ENCODE data around the gene MBD6. TPM values are rescaled to one million over a fixed set of nuclear protein-coding genes. Genes with fewer than 3 reads are reported as not detected.

Gene MBD6
- total RNA-seq, 4 donors from 2014 or later = 23.0 to 49.2 (median 40.9) TPM

DNA sequence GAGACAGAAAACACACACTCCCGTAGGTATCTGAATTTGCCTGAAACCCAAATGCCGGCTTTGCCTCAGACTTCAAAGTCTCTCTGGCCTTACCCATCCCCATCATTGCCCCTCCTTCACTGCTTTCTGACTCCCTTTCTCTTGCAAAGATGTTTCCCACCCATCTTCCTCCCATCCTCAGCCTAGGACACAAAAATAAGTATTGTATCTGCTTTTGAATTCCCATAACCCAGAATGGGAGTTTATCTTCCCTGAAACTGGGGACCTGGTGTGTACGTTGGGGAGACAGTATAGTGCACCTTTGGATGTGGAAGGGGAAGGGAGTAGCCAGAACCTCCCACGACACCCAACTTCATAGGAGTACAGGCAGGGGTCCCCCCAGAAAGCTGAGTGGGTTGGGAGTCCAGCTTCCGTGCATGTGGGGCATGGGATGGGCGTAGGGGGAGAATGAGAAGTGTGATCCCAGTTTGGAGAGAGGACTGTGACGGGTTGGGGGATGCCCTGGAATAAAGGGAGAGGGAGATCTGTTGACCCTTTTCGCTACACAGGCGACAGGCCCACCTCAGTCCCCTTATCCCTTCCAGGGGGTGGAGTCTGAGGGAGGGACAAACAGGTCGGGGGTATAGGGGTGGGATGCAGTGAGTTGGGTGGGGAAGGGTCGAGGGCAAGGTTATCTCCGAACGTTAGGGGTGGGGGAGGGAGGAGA, 26.7 kb downstream of the MBD6 start:
- Histone ChIP-seq H3K36me3 (no peaks in the 10 kb centered on the region), H3K4me3 (peak overlapping the region; percentile 28 to 51 (median 46)), H3K27me3 (peaks cover 2 to 28% of the 10 kb centered on the region in 2 donors), H3K27ac (peak overlapping the region; percentile 4 to 51 (median 46)), H3K4me1 (peaks cover 3 to 39% (median 22%) of the 10 kb centered on the region in 4 donors), H3K9me3 (no peaks in the 10 kb centered on the region)
- TF ChIP-seq, protein P1, sequence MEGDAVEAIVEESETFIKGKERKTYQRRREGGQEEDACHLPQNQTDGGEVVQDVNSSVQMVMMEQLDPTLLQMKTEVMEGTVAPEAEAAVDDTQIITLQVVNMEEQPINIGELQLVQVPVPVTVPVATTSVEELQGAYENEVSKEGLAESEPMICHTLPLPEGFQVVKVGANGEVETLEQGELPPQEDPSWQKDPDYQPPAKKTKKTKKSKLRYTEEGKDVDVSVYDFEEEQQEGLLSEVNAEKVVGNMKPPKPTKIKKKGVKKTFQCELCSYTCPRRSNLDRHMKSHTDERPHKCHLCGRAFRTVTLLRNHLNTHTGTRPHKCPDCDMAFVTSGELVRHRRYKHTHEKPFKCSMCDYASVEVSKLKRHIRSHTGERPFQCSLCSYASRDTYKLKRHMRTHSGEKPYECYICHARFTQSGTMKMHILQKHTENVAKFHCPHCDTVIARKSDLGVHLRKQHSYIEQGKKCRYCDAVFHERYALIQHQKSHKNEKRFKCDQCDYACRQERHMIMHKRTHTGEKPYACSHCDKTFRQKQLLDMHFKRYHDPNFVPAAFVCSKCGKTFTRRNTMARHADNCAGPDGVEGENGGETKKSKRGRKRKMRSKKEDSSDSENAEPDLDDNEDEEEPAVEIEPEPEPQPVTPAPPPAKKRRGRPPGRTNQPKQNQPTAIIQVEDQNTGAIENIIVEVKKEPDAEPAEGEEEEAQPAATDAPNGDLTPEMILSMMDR (IDR thresholded peaks at IDR 0.05) = no peak
- no peak for TF ChIP-seq EP300 (IDR thresholded peaks at IDR 0.05)
- no peak for TF ChIP-seq POLR2A (IDR thresholded peaks at IDR 0.05)
- WGBS, 2 donors = 33 to 41% methylated on average over 13 of the region's 13 CpGs
- no peak for DNase-seq (ENCODE audit: low spot score in 2 of 2)

DNA sequence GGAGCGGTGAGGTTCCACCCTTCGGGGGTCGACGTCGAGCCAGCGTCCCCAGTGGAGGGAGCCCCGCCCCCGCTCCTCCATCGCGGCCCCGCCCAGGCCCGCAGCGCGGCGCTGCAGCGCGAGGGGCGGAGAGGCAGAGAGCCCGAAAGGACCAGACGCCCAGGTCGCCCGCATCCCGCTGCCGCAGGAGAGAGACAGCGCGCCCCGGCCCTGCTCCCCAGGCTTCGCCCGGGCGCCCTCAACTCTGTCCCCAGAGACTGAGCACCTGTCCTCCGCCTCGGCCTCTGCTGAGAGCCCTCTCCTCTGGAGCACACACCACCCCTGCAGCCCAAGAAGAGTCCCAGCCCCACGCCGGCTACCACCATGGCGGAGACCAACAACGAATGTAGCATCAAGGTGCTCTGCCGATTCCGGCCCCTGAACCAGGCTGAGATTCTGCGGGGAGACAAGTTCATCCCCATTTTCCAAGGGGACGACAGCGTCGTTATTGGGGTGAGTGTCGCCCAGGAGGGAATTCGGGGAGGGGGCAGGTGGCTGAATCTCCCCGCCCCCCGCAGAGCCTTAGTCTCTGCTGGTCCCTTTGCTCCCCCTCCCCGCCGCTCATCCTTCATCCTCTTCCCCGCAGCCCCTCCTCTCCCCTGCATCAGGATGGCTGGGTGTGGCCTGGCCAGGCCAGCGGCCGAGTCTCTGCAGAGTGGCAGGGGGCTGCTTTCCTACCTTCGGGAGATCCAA, 27.5 kb downstream of the MBD6 start, which contains the start of gene KIF5A:
Gene KIF5A, plus strand, starts transcription at position 136 of the 732 bp plus-strand sequence. Its CDS starts 228 bp downstream, at position 364.
- DNase-seq (ENCODE audit: low spot score in 2 of 2) = no peak
- no peaks in the 10 kb centered on the region for H3K9me3 ChIP-seq
- no peaks in the 10 kb centered on the region for H3K36me3 ChIP-seq
- TF ChIP-seq POLR2A (IDR thresholded peaks at IDR 0.05) (peak in 1 of 2 donors; percentile 20), EP300 (IDR thresholded peaks at IDR 0.05) (peak in 1 of 2 donors; percentile 24)
- TF ChIP-seq, protein P1 (IDR thresholded peaks at IDR 0.05) = no peak
- H3K4me1 ChIP-seq = peaks cover 3 to 31% (median 19%) of the 10 kb centered on the region in 4 donors
- H3K4me3 ChIP-seq = peak within 1 kb of the TSS; percentile 28 to 51 (median 46)
- peaks cover 2 to 28% of the 10 kb centered on the region in 2 donors for H3K27me3 ChIP-seq
- 5 to 8% methylated on average over 17 to 50 of the region's 52 CpGs for WGBS, 2 donors
- peak within 1 kb of the TSS; percentile 4 to 51 (median 46) for H3K27ac ChIP-seq

DNA sequence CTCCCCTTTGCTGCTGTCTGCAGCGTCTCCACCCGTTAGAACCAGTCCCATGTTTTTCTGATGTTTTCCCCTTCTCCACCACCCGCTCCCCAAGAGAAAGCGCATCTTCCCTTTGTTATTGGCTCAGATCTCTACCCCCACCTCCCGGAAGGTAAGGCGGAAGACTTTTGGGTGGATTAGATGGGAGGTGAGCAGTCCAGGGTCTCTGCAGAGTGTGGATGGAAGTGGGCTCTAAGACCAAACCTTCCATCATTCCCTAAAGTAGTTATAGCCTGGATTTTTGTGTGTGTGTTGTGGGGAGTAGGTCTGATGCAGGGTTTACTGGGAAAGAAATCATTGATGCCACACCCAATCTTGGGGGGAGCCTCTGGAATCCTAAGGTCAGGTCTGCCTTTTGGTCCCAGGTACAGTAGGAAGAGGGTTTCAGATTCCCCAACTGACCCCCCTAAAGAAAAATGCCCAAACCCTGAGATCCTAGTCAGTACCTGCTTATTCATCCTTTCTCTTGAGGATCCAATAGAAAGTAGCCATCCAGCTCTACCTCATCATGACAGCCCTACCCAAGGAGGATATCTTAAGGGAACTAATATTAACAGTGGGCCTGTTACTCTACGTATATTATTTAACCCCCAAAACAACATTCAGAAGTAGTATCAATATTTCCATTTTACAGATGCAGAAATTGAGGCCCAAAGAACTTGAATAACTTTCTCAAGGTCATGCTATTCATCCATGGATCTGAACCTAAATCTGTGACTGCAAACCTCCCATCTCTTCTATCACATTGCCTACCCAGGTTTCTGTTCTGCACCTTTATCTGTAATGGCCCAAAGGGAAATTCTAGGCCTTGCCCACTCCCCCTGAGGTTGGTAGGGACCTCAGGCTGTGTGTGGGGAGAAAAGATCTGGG, 28.3 kb downstream of the MBD6 start:
- Histone ChIP-seq H3K36me3 (no peaks in the 10 kb centered on the region), H3K4me1 (peaks cover 0 to 23% (median 12%) of the 10 kb centered on the region in 4 donors), H3K27ac (peak overlapping the region in 3 of 4 donors; percentile 45 to 51 (median 48)), H3K27me3 (peaks cover 2 to 28% of the 10 kb centered on the region in 2 donors), H3K9me3 (no peaks in the 10 kb centered on the region), H3K4me3 (peak overlapping the region in 3 of 4 donors; percentile 43 to 51 (median 50))
- WGBS, 2 donors = 55 to 63% methylated on average over 7 of the region's 7 CpGs
- DNase-seq (ENCODE audit: low spot score in 2 of 2) = no peak
- TF ChIP-seq EP300 (IDR thresholded peaks at IDR 0.05) (no peak), POLR2A (IDR thresholded peaks at IDR 0.05) (no peak)
- TF ChIP-seq, protein P1 (IDR thresholded peaks at IDR 0.05) = no peak

DNA sequence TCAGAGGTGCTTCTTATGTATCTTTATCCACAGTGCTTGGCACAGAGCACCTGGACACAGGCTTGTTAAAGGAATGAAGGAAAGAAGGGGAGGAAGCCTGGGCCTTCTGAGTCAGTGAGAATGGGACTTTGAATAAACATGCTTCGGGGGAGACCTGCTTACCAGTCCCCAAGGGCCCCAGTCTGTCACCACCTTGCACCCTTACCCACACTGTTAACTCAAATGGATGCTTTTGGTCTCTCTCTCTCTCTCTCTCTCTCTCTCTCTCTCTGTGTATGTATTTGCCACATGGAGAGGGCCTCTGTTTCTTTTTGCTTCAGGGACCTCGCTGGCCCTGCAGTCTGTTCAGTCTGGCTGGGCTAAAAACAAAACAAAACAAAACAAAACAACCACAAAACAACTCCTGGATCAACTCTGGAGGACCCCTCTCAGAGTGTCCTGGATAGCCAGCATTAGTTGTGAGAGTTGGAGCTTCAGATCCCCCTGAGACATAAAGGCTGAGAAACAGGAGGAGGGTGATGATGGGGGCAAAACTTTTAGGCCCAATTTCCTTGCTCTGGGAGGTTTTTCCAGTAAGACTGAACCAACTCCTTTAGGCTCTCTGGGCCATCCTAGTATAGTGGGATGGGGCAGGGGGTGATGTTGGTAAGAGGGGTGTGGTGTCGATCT, 29.1 kb downstream of the MBD6 start:
- WGBS, 2 donors = 64 to 72% methylated on average over 3 of the region's 3 CpGs
- Histone ChIP-seq H3K4me1 (peaks cover 0 to 18% (median 7%) of the 10 kb centered on the region in 4 donors), H3K4me3 (no peak overlapping the region), H3K27ac (peak overlapping the region in 1 of 4 donors; percentile 2), H3K9me3 (no peaks in the 10 kb centered on the region), H3K27me3 (peaks cover 2 to 28% of the 10 kb centered on the region in 2 donors), H3K36me3 (no peaks in the 10 kb centered on the region)
- DNase-seq (ENCODE audit: low spot score in 2 of 2) = no peak
- TF ChIP-seq EP300 (IDR thresholded peaks at IDR 0.05) (no peak), POLR2A (IDR thresholded peaks at IDR 0.05) (no peak)
- TF ChIP-seq, protein P1 (IDR thresholded peaks at IDR 0.05) = no peak
